Measurements from ENCODE around the gene MARF1. TPM values are rescaled to one million over a fixed set of nuclear protein-coding genes. Genes with fewer than 3 reads are reported as not detected.

The MARF1 gene
- total RNA-seq, 1 experiment from 2014 or later = 51.5 TPM

DNA sequence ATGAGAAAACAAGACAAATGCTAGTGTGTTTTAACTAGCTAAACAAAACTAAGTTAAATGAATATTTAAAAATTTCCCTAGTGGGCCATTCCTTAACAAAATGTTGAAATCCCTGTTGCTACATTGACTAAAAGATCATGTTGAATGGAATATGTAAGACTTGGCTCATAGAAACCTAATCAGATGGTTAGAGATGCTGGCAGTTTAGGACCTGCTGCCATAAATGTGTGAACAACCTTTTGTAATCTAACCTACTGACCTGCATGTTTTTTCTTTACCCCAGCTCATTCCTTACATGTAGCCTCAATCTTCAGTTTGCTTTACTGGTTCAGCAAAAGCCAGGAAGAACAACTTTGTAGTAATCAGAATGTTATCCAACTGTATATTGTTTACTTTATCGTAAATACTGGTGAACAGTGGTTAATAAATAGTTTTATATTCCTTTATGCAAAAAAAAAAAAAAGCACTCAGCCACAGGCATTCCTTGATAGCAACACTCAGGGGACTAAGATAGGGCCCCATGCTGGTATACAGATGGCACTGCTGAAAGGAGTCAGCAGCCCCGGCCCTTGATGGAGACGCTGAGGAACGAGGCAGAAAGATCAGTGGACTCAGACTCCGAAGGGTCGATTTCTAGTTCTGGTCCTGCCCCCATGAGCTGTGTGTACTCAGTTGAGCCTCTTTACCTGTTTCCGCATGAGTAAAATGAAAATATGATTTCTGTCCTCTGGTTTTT, 78.2 kb downstream of the MARF1 start:
- intact Hi-C loops (cut with micrococcal nuclease; ENCODE audit: unreplicated experiment) = no loop called here
- BruUV-seq (replicated peaks) = no TSS peak

DNA sequence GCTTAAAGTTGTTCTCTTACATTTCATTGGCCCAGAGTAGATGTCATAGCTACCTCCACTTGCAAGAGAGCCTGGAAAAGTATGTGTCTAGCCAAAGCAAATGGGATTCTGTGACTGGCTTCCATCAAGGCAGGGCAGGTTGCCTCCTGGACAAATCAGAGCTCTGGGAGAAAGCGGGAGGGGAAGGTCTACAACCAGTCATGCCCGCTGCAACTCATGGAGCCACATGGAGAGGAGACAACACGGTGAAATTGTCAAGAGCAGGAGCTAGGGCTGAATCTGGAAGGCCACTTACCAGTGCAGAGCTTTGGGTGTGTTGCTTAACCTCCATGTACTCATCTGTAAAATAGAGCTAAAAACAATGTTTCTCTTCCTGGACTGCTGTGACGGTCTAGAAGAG, 83.8 kb downstream of the MARF1 start:
- intact Hi-C loops (cut with micrococcal nuclease; ENCODE audit: unreplicated experiment) (no loop called here), in situ Hi-C loops (cut with HindIII; ENCODE audit: low pct_unique_long_range_greater_than_20kb, low sequenced_read_pairs) (no loop called here)
- ATAC-seq = no peak
- Histone ChIP-seq H3K9me3 (ENCODE audit: control insufficient read depth, insufficient read depth, low read depth, low read length) (no peaks in the 10 kb centered on the region), H3K27me3 (ENCODE audit: control insufficient read depth, insufficient read depth, low read length) (no peaks in the 10 kb centered on the region), H3K27ac (ENCODE audit: low read length) (no peak overlapping the region), H3K4me1 (ENCODE audit: control insufficient read depth, insufficient read depth, low read length) (peaks cover 5% of the 10 kb centered on the region; the same call in 1 of the 2 replicates), H3K4me3 (ENCODE audit: low read depth in 2 of 2, low read length in 2 of 2) (no peak overlapping the region), H3K36me3 (ENCODE audit: control insufficient read depth, insufficient read depth, low read length) (no peaks in the 10 kb centered on the region)
- BruUV-seq (replicated peaks) = no TSS peak
- DNase-seq (ENCODE audit: low read depth, low spot score) = no peak
- TF ChIP-seq SIN3A (IDR thresholded peaks at IDR 0.05; ENCODE audit: borderline replicate concordance, insufficient read depth, low read depth, low read length) (no peak), TCF7L2 (IDR thresholded peaks at IDR 0.05; ENCODE audit: low read depth, low read length) (no peak)
- POLR2A ChIA-PET = interaction anchor here (0.7 kb wide), 1 partner anchor 17 kb away, joined by 3 read pairs; no protein-coding TSS in a partner anchor
- CTCF ChIA-PET = no interaction called here

More for the DNA sequence above, 78.2 kb downstream of the MARF1 start:
- DNase-seq (ENCODE audit: low read depth, low spot score) (no peak), ATAC-seq (no peak)
- TF ChIP-seq TCF7L2 (IDR thresholded peaks at IDR 0.05; ENCODE audit: low read depth, low read length) (no peak), SIN3A (IDR thresholded peaks at IDR 0.05; ENCODE audit: borderline replicate concordance, insufficient read depth, low read depth, low read length) (no peak), POLR2AphosphoS5 (IDR thresholded peaks at IDR 0.05; ENCODE audit: low read depth, low read length) (no peak)
- TF ChIP-seq, protein P1, sequence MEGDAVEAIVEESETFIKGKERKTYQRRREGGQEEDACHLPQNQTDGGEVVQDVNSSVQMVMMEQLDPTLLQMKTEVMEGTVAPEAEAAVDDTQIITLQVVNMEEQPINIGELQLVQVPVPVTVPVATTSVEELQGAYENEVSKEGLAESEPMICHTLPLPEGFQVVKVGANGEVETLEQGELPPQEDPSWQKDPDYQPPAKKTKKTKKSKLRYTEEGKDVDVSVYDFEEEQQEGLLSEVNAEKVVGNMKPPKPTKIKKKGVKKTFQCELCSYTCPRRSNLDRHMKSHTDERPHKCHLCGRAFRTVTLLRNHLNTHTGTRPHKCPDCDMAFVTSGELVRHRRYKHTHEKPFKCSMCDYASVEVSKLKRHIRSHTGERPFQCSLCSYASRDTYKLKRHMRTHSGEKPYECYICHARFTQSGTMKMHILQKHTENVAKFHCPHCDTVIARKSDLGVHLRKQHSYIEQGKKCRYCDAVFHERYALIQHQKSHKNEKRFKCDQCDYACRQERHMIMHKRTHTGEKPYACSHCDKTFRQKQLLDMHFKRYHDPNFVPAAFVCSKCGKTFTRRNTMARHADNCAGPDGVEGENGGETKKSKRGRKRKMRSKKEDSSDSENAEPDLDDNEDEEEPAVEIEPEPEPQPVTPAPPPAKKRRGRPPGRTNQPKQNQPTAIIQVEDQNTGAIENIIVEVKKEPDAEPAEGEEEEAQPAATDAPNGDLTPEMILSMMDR (IDR thresholded peaks at IDR 0.05) = no peak
- TF ChIP-seq, protein P2, sequence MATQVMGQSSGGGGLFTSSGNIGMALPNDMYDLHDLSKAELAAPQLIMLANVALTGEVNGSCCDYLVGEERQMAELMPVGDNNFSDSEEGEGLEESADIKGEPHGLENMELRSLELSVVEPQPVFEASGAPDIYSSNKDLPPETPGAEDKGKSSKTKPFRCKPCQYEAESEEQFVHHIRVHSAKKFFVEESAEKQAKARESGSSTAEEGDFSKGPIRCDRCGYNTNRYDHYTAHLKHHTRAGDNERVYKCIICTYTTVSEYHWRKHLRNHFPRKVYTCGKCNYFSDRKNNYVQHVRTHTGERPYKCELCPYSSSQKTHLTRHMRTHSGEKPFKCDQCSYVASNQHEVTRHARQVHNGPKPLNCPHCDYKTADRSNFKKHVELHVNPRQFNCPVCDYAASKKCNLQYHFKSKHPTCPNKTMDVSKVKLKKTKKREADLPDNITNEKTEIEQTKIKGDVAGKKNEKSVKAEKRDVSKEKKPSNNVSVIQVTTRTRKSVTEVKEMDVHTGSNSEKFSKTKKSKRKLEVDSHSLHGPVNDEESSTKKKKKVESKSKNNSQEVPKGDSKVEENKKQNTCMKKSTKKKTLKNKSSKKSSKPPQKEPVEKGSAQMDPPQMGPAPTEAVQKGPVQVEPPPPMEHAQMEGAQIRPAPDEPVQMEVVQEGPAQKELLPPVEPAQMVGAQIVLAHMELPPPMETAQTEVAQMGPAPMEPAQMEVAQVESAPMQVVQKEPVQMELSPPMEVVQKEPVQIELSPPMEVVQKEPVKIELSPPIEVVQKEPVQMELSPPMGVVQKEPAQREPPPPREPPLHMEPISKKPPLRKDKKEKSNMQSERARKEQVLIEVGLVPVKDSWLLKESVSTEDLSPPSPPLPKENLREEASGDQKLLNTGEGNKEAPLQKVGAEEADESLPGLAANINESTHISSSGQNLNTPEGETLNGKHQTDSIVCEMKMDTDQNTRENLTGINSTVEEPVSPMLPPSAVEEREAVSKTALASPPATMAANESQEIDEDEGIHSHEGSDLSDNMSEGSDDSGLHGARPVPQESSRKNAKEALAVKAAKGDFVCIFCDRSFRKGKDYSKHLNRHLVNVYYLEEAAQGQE (IDR thresholded peaks at IDR 0.05; ENCODE audit: insufficient read depth in 1 of 2, low read depth in 2 of 2, low read length in 1 of 2) = no peak
- Histone ChIP-seq H3K9me3 (ENCODE audit: control insufficient read depth, insufficient read depth, low read depth, low read length) (no peaks in the 10 kb centered on the region), H3K4me3 (ENCODE audit: low read depth in 2 of 2, low read length in 2 of 2) (no peak overlapping the region), H3K36me3 (ENCODE audit: control insufficient read depth, insufficient read depth, low read length) (no peaks in the 10 kb centered on the region), H3K27me3 (ENCODE audit: control insufficient read depth, insufficient read depth, low read length) (no peaks in the 10 kb centered on the region), H3K27ac (ENCODE audit: low read length) (no peak overlapping the region), H3K4me1 (ENCODE audit: control insufficient read depth, insufficient read depth, low read length) (peaks cover 5% of the 10 kb centered on the region; the same call in 1 of the 2 replicates)
- ChIA-PET POLR2A (interaction anchor here (0.5 to 0.6 kb wide), 2 partner anchors 18 to 137 kb away, joined by 3 to 7 read pairs; no protein-coding TSS in a partner anchor), CTCF (interaction anchor here (0.7 kb wide), 1 partner anchor 86 kb away, joined by 7 read pairs; no protein-coding TSS in a partner anchor)
- in situ Hi-C loops (cut with HindIII; ENCODE audit: low pct_unique_long_range_greater_than_20kb, low sequenced_read_pairs) = no loop called here

DNA sequence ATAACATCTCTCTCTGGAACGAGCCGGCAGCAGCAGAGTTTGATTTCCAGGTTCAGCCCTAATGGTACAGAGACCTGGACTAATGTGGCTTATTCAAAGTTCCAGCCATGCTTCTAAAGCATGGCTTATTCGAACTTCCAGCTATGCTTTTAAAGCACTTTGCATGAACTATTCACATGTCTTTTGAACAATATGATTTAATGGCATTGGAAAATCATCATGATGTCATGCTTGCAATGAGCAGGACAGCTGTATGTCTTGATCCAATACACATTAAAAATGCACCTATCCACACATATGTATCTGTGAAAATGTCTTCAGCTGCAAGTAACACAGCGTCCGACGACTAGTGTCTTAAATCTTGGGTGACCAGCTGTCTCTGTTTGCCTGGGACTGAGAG, 85.7 kb downstream of the MARF1 start:
- Histone ChIP-seq H3K27me3 (ENCODE audit: control insufficient read depth, insufficient read depth, low read length) (no peaks in the 10 kb centered on the region), H3K36me3 (ENCODE audit: control insufficient read depth, insufficient read depth, low read length) (no peaks in the 10 kb centered on the region), H3K4me3 (ENCODE audit: low read depth in 2 of 2, low read length in 2 of 2) (no peak overlapping the region), H3K9me3 (ENCODE audit: control insufficient read depth, insufficient read depth, low read depth, low read length) (no peaks in the 10 kb centered on the region), H3K27ac (ENCODE audit: low read length) (no peak overlapping the region), H3K4me1 (ENCODE audit: control insufficient read depth, insufficient read depth, low read length) (no peaks in the 10 kb centered on the region)
- ATAC-seq = no peak
- no peak for DNase-seq (ENCODE audit: low read depth, low spot score)
- BruUV-seq (replicated peaks) = no TSS peak
- ChIA-PET POLR2A (interaction anchor here (0.6 kb wide), 1 partner anchor 94 kb away, joined by 3 read pairs; no protein-coding TSS in a partner anchor), CTCF (no interaction called here)
- TF ChIP-seq, protein P1 (IDR thresholded peaks at IDR 0.05) = no peak
- no peak for TF ChIP-seq TCF7L2 (IDR thresholded peaks at IDR 0.05; ENCODE audit: low read depth, low read length)
- intact Hi-C loops (cut with micrococcal nuclease; ENCODE audit: unreplicated experiment) = no loop called here
- in situ Hi-C loops (cut with HindIII; ENCODE audit: low pct_unique_long_range_greater_than_20kb, low sequenced_read_pairs) = no loop called here
